ENCODE measurements around the gene ZNF670.

GRCh38 chr1:247043406-247043805, 35.2 kb downstream of the ZNF670 start:
- no peak for TF ChIP-seq CTCF (IDR thresholded peaks at IDR 0.05)
- no peak for TF ChIP-seq EZH2 (IDR thresholded peaks at IDR 0.05)
- no peak for TF ChIP-seq EZH2phosphoT487 (IDR thresholded peaks at IDR 0.05)
